Stromal cell of bone marrow (primary cell): Measurements from ENCODE around the gene DAB2IP.

Experiments used
- DNase-seq: peaks from one replicate; pipeline ENCODE4 v3.0.0-alpha.2; 2012; ENCODE audit warnings: low read depth

Gene DAB2IP

DNA sequence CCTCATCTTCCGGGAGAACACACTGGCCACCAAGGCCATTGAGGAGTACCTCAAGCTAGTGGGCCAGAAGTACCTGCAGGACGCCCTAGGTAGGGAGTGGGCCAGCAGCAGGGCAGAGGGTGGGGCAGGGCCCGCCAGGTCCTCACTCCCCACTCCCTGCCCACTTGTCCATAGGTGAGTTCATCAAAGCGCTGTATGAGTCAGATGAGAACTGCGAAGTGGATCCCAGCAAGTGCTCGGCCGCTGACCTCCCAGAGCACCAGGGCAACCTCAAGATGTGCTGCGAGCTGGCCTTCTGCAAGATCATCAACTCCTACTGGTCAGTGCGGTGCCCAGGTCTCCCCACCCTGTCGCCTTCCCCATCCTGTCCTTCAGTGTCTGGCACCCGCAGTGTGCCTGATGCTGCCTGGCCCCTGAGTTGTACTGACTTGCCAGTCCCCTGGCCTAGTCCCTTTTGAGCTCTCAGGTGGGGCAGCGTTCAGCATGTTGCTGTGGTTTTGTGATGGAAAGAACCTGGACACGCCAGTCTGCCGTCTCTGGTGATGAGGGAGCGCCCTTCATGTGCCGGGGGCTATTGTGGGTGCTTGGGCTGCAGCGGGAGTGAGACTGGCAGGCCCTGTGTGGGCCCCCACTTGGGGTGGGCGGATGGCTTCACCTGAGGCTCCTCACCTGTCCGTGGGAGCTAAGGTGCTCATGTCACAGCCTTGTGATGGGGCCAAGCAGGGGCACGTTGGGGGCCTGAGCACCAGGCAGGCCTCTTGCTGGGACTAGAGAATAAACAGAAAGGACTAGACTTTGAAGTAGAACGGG is 112.3 kb downstream of the DAB2IP start:
- DNase-seq = no peak

DNA sequence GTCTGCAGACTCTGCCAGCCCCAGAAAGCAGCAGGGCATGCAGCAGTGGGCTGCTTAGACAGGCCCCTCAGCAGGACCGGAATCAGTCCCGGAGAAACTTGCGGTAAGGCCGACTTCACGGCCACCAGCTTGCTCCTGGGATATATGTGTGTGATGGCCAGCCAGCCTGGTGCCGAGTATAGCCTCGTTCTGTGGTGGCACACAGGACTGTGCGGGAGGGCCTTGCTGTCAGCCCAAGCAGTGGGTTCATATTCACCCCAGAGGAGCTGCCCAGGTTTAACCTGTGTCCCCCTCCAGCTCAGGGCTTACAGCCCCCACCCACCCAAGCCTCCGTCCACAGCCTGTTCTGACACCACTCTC is 112.9 kb downstream of the DAB2IP start:
- DNase-seq = no peak

DNA sequence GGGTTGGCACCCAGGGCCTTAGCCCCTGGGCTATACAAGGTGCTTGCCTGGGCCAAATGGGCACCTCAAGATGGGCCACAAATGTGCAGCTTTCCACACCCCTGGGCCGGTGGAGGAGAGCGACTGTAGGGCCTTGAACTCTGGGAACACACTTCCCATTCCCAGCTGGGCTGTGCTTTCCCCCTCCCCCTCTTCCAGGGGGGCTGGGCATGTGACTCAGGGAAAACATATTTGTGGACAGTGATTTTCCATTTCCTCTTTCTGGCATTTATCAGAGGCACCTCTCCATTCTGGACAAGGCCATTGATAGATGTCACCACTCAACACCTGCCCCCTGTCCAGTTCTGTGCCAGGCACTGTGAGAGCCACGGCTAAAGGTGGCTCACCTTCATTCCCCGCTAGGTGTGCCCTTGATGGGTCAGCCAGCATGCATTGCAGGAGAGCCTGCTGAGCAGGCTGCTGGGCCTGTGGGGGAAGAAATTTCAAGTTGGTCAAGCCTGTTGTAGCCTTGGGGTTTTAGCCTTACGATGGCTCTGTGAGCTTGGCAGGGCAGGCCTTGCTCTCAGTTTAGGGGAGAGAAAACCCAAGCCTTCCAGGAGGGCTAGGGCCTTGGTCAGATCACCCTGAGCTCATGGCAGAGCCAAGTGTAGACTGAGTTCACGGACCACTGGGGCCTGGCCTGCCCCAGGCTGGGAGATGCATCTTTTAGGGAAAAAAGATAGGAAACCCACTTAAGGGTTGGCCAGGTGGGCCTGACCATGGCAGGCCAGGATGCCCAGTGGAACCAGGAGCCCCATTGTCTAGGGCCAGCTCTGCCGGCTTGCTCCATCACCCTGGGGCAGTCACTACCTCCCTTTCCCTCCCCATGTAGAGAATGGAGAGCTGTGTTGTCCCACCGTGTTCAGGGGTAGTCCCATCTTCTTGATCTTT is 113.9 kb downstream of the DAB2IP start:
- DNase-seq = peak; percentile 44

DNA sequence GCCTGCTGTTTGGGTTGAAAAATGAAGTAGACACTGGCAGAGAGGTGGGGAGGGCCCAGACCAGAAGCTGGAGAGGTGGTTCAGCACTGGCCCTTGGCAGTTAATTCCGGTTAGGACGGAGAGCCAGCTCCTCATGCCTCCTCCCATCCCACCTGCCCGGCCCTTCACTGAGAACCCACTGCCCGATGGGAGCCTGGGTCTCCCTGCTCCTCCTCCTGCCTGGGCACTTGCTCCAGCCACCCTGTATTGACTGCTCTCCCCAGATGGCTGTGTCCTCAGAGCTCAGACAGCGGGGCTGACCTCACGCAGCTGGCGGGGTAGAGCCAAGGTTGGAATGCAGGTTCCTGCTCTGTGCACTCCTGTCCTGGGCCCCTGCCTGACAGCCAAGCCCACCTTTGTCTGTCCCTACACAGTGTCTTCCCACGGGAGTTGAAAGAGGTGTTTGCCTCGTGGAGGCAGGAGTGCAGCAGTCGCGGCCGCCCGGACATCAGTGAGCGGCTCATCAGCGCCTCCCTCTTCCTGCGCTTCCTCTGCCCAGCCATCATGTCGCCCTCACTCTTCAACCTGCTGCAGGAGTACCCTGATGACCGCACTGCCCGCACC is 114.7 kb downstream of the DAB2IP start:
- no peak for DNase-seq

- no peak for DNase-seq
Measured at GRCh38 chr9:121767171-121767769, 115.8 kb downstream of the DAB2IP start.

DNA sequence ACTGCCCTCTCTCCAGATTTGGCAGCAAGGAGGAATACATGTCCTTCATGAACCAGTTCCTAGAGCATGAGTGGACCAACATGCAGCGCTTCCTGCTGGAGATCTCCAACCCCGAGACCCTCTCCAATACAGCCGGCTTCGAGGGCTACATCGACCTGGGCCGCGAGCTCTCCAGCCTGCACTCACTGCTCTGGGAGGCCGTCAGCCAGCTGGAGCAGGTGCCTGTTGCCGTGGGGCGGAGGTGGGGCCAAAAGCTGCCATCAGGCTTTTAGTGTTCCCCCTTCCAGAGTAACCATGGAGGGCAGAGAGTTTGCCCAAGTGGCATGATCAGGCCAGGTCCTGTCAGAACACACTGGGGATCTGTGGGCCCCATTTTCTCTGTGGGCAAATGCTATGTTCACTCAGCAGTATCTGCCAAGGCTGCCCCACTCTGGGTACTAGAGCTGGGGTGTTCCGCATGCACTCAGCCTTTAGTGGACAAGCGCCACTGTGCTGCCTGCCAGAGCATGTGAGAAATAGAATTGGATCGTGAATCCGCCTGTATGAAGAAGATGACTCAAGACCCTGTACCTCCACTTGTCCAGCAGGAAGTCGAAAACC is 117.1 kb downstream of the DAB2IP start:
- no peak for DNase-seq

DNA sequence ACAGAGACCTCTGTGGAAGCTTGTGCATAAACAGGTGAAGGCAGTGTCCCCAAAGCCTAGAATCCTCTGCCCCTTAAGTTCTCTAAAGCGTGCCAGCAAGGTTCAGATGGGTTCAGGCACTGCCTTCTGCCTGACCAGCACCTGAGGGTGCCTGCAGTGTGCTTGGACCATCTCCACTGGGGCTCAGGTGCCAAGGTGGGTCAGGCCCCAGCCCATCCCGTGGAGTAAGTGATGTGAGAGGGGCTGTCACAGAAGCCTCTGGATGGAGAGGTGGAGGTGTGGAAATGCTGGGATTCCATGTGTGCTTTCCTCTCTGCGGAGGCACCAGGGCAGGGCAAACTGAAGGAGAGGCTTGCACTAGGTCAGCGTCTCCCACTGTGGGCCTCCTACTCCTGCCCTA is 118.5 kb downstream of the DAB2IP start:
- DNase-seq = no peak

DNA sequence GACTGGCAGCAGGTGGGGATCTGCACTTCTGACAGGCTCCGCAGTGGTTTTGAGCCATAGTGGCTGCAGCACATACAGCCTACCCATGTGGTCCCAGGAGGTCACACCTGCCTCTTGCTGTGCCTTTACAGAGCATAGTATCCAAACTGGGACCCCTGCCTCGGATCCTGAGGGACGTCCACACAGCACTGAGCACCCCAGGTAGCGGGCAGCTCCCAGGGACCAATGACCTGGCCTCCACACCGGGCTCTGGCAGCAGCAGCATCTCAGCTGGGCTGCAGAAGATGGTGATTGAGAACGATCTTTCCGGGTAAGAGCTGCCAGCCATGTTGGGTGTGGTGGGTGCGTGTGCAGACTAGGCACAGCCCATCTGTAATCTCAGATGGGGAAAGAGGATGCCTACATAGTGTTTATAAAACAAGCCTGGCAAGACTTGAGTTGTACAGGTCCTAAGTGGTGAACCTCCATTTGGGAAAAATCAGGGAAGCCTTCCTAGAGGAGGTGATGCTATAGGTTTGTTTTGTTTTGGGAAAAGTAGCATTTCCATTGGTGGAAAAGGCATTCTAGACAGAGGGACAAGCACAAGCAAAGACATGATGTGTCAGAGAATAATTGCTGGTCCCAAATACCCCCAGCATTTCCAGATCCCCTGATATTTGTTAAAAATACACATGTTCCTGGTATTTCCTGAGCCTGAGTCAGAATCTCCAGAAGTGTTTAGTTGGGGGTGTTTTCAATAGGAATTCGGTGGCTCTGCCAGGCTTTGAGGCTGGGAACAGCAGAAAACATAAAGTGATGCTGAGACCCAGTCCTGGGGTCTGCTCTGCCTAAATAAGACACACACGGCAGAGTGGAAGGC is 119.2 kb downstream of the DAB2IP start:
- DNase-seq = no peak

DNA sequence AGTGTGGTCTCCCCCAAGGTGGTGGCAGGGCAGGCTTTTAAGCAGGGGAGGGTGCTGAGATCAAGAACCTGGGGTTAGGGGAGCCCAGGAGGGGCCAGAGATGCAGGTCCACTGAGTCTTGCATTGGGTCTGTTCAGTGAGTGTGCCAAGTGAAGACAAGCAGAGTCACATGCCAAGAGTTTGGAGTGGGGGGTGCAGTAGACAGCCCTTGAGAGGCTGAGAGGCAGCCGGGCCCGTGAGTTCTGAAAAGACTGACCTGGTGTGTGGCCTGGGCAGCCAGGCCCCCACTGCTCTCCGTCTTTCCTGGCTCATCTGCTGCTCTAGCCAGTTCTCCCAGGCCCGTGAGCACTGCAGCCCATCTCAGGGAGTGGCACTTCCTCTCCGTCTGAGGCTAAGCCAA is 120.0 kb downstream of the DAB2IP start:
- DNase-seq = no peak

- no peak for DNase-seq
Measured at GRCh38 chr9:121771851-121772599, 120.6 kb downstream of the DAB2IP start.

GRCh38 chr9:121772600-121773285 is 121.3 kb downstream of the DAB2IP start:
- DNase-seq = no peak

- DNase-seq = no peak
Measured at GRCh38 chr9:121773286-121773953, 122.0 kb downstream of the DAB2IP start.

DNA sequence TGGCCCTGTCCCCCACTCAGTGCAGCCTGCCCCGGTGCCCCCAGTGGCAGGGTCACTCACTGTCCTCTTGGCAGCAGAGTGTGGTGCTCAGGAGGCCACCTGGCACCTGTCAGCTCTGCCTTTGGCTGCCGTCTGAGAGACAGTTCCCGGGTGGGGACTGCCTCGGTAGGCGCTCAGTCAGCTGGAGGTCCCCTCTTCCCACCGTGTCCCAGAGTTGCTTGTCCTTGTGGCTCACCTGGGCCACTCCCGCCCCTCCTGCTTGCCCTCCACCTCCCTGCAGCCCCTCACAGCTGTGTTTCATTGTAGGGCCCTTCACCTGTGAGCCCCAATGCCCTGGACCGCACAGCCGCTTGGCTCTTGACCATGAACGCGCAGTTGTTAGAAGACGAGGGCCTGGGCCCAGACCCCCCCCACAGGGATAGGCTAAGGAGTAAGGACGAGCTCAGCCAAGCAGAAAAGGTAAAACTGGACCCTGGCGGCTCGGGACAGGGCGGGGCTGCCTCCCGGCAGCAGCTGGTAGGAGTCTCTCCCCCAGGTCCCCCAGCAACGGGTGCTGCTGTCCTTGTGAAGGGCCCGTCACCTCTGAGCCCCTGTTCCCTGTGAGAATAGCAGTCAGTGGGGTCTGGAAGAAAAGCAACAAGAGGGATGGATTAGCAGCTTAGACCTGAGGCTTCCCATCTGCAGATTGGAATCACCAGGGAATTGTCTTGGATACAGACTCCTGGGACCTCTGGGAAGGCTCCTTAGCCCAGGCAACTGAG is 122.7 kb downstream of the DAB2IP start:
- no peak for DNase-seq

GRCh38 chr9:121774715-121775613 is 123.5 kb downstream of the DAB2IP start:
- no peak for DNase-seq

GRCh38 chr9:121776001-121776738 is 124.7 kb downstream of the DAB2IP start:
- DNase-seq = no peak
